Activated B cell treated with CpG ODN at 0.5 μM for 24 hours (primary cell): ENCODE data around the gene CHCHD6. TPM values are rescaled to one million over a fixed set of nuclear protein-coding genes. Genes with fewer than 3 reads are reported as not detected.

Source experiments
- ATAC-seq: fragments of 200-7000 bp; cut with Tn5 transposase; one replicate; pipeline ENCODE4 v1.10.0; 2021; ENCODE audit warnings: low read depth, mild to moderate bottlenecking, moderate library complexity
- CTCF ChIA-PET: fragments of 350-600 bp; sonication (Branson Sonifier 250); formaldehyde crosslinking; loops from one replicate; lab custom pipeline; 2021; ENCODE audit warnings: antibody characterized with exemption; lab: Charles Lee
- POLR2A ChIA-PET: fragments of 350-600 bp; sonication (Branson Sonifier 250); formaldehyde crosslinking; loops from one replicate; lab custom pipeline; 2021; ENCODE audit warnings: antibody characterized with exemption; lab: Charles Lee
- DNase-seq: peaks from one replicate; pipeline ENCODE4 v3.0.0; 2022
- H3K27ac Mint-ChIP-seq: one replicate; pipeline ENCODE4 v1.8.0; 2020; ENCODE audit warnings: mixed read lengths
- H3K27me3 Mint-ChIP-seq: one replicate; pipeline ENCODE4 v1.8.0; 2021; ENCODE audit warnings: mixed read lengths
- H3K36me3 Mint-ChIP-seq: one replicate; pipeline ENCODE4 v1.8.0; 2021; ENCODE audit warnings: low read depth, mixed read lengths
- H3K4me1 Mint-ChIP-seq: one replicate; pipeline ENCODE4 v1.8.0; 2021; ENCODE audit warnings: mixed read lengths
- H3K4me3 Mint-ChIP-seq: one replicate; pipeline ENCODE4 v1.8.0; 2020; ENCODE audit warnings: mild to moderate bottlenecking, mixed read lengths
- H3K9me3 Mint-ChIP-seq: one replicate; pipeline ENCODE4 v1.8.0; 2020; ENCODE audit warnings: mixed read lengths
- CTCF ChIP-seq: fragments of 200-600 bp; IDR thresholded peaks from one replicate; pipeline ENCODE4 v1.8.0; 2022; ENCODE audit warnings: antibody characterized with exemption, mild to moderate bottlenecking
- intact Hi-C: fragments of 100-400 bp; cut with micrococcal nuclease; formaldehyde crosslinking; loops from one replicate; pipeline ENCODE4 v1.15.1; 2024
- total RNA-seq: library from RNA; stranded (reverse); gene quantifications from 2 replicates; pipeline ENCODE4 v1.2.3, GENCODE V29; 2022

CHCHD6 gene
- total RNA-seq, 1 donor from 2014 or later = 10.0 TPM

- Mint-ChIP-seq H3K27me3 (no peaks in the 10 kb centered on the region), H3K4me3 (no peak overlapping the region), H3K36me3 (no peaks in the 10 kb centered on the region), H3K4me1 (no peaks in the 10 kb centered on the region), H3K27ac (no peak overlapping the region), H3K9me3 (no peaks in the 10 kb centered on the region)
- DNase-seq = no peak
- TF ChIP-seq CTCF = no peak
- intact Hi-C loops = no loop called here
- CTCF ChIA-PET = no interaction called here
- ATAC-seq = no peak
- POLR2A ChIA-PET = no interaction called here
Observed at GRCh38 chr3:126881861-126882260, 177.8 kb downstream of the CHCHD6 start.

GRCh38 chr3:126883241-126883640 lies 179.2 kb downstream of the CHCHD6 start:
- CTCF ChIA-PET = no interaction called here
- no peak overlapping the region for H3K4me3 Mint-ChIP-seq
- POLR2A ChIA-PET = no interaction called here
- no peak for TF ChIP-seq CTCF
- DNase-seq (no peak), ATAC-seq (no peak)
- H3K27me3 Mint-ChIP-seq = no peaks in the 10 kb centered on the region
- no peak overlapping the region for H3K27ac Mint-ChIP-seq
- no peaks in the 10 kb centered on the region for H3K9me3 Mint-ChIP-seq
- intact Hi-C loops = no loop called here
- no peaks in the 10 kb centered on the region for H3K4me1 Mint-ChIP-seq
- H3K36me3 Mint-ChIP-seq = peaks cover under 1% of the 10 kb centered on the region

- H3K36me3 Mint-ChIP-seq = peaks cover 8% of the 10 kb centered on the region
- H3K27ac Mint-ChIP-seq = no peak overlapping the region
- no peak for DNase-seq
- H3K4me3 Mint-ChIP-seq = no peak overlapping the region
- H3K27me3 Mint-ChIP-seq = no peaks in the 10 kb centered on the region
- H3K4me1 Mint-ChIP-seq = no peaks in the 10 kb centered on the region
- intact Hi-C loops = no loop called here
- ATAC-seq = no peak
- ChIA-PET POLR2A (no interaction called here), CTCF (no interaction called here)
- H3K9me3 Mint-ChIP-seq = no peaks in the 10 kb centered on the region
- TF ChIP-seq CTCF = no peak
Observed at GRCh38 chr3:126885425-126885824, 181.4 kb downstream of the CHCHD6 start.

GRCh38 chr3:126886217-126886616 lies 182.2 kb downstream of the CHCHD6 start:
- ChIA-PET CTCF (no interaction called here), POLR2A (no interaction called here)
- intact Hi-C loops = no loop called here
- Mint-ChIP-seq H3K4me1 (no peaks in the 10 kb centered on the region), H3K4me3 (no peak overlapping the region), H3K27ac (no peak overlapping the region), H3K36me3 (peaks cover 8% of the 10 kb centered on the region), H3K9me3 (no peaks in the 10 kb centered on the region), H3K27me3 (no peaks in the 10 kb centered on the region)
- ATAC-seq (no peak), DNase-seq (no peak)
- no peak for TF ChIP-seq CTCF

GRCh38 chr3:126887686-126888085 lies 183.6 kb downstream of the CHCHD6 start:
- Mint-ChIP-seq H3K4me3 (no peak overlapping the region), H3K27me3 (peaks cover 2% of the 10 kb centered on the region), H3K9me3 (no peaks in the 10 kb centered on the region), H3K4me1 (no peaks in the 10 kb centered on the region), H3K36me3 (peaks cover 8% of the 10 kb centered on the region), H3K27ac (no peak overlapping the region)
- no peak for DNase-seq
- intact Hi-C loops = no loop called here
- TF ChIP-seq CTCF = no peak
- no peak for ATAC-seq
- ChIA-PET POLR2A (no interaction called here), CTCF (interaction anchor here (0.7 kb wide), 1 partner anchor 108 kb away, joined by 3 read pairs; no protein-coding TSS in a partner anchor)
